Measurements from ENCODE around the gene CDH13.

DNA sequence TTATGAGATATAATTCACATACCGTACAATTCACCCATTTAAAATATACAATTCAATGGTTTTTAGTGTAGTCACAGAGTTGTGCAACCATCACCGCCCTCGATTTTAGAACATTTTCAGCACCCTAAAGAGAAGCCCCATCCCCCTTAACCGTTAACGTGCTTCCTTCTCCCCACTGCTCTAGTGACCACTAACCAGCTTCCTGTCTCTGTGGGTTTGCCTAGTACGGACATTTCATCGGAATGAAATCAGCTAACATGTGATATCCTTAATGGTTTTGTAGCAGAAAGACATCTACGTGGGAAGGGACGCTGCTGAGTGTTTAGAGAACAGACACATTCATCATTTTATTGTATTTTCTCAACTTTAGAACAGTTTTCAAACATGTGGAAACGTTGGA lies 1100.2 kb downstream of the CDH13 start:
- TF ChIP-seq EP300 (IDR thresholded peaks at IDR 0.05) (no peak), POLR2A (IDR thresholded peaks at IDR 0.05) (no peak)
